GM18499 (cell line): ENCODE data around the gene ELMOD3.
"Not testable (repeated sequence)": the region's sequence is repeated elsewhere in the genome, so short reads cannot be mapped to it uniquely, and the experiment has no call there.

Experiments
- ATAC-seq: cut with Tn5 transposase; IDR thresholded peaks from one replicate; pipeline ENCODE4 v1.9.1; 2021; ENCODE audit warnings: moderate number of reproducible peaks; ENCODE audit not compliant: insufficient read depth, unreplicated experiment

ELMOD3 gene

DNA sequence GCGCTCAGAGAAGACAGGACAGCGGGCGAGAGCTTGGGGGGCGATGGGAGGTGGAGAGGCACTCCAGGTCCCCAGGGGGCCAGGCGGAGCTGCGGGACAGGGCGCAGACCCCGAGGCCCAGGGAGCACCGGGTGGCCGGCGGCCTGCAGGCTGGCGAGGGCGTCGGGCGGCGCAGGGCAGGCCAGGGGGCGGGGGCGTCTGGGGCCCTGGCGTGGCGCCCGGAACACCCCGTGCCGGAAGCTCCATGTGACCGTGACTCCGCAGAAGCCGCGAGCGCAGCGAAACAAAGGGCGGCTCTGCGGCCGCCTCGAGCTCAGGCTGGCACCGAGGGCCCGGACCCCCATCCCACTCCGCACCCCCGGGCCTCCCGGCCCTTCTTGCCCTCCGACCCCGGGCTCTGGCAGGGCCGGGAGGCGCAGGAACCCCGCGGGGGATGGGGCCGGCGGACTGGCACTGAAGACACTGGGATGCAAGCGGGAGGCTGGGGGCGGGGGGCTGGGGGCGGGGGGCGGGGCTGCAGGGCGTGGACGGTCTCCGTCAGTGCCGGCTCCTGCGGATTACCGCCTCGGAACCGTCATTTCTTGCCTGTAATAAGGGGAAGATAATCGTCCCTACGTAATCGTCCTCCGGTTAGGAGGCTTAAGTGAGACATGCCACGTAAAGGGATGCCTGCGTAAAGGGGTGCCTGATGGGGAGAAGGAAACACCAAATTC is 83.1 kb downstream of the ELMOD3 start:
- ATAC-seq: no peak

GRCh38 chr2:85438201-85439024 is 83.8 kb downstream of the ELMOD3 start:
- ATAC-seq: no peak

DNA sequence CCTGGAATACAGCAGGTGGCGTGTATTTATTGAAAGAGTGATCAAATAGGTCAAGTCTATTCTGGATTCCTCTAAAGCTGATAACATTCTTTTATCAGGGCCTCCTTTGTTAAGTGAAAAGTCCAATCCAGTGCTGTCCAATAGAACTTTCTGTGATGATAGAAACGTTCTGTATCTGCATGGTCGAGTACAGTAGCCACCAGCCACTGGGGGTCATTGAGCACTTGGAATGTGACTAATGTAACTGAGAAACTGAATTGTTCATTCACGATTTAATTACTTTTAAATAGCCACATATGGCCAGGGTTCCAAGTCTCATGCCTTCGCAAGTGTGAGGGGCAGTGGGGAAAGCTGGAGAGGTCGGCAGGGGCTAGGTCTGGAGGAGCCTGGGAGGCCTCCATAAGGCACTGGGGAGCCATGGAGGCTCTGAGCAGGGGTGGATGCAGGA is 84.5 kb downstream of the ELMOD3 start:
- ATAC-seq: no peak

GRCh38 chr2:85439569-85439968 is 85.0 kb downstream of the ELMOD3 start:
- not testable (repeated sequence) for ATAC-seq

DNA sequence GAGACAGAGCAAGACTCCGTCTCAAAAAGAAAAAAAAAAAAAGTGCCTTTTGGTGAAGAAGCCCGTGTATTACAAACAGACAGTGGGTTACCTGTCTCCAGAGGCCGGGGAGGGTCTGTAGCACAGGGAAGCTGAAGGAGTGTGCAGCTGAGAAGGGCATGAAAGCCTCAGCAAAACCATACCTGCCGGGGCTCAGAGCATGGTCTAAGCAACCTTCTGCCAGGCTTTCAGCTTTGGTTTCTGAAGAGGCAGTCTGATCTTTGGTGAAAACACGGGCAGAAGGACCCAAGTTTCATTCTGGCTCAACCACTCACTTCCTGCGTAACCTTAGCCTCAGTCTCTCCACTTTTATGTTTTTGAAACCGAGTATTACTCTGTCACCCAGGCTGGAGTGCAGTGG is 85.4 kb downstream of the ELMOD3 start:
- ATAC-seq: no peak

GRCh38 chr2:85440729-85441128 is 86.2 kb downstream of the ELMOD3 start:
- ATAC-seq: no peak
